Measurements from ENCODE around the gene SCNN1A.

SCNN1A gene

GRCh38 chr12:6391013-6391412 lies 15.7 kb upstream of the SCNN1A start:
- Histone ChIP-seq H3K9me3 (replicated peaks; ENCODE audit: insufficient read depth, low read length) (no peaks in the 10 kb centered on the region), H3K9ac (ENCODE audit: low read length) (no peak overlapping the region), H3K4me1 (ENCODE audit: low read length) (no peaks in the 10 kb centered on the region), H3K4me3 (ENCODE audit: low read length) (no peak overlapping the region), H3K4me2 (ENCODE audit: low read depth, low read length) (no peak overlapping the region), H2AFZ (ENCODE audit: low read length) (no peak overlapping the region), H3K27ac (ENCODE audit: low read length) (no peak overlapping the region), H3K36me3 (replicated peaks; ENCODE audit: insufficient read depth, low read length) (no peaks in the 10 kb centered on the region), H3F3A (ENCODE audit: insufficient read depth, low read length) (no peaks in the 10 kb centered on the region), H4K20me1 (ENCODE audit: insufficient read depth, low read length) (no peaks in the 10 kb centered on the region), H3K9me2 (replicated peaks; ENCODE audit: insufficient read depth, low read length) (no peaks in the 10 kb centered on the region), H3K27me3 (replicated peaks; ENCODE audit: insufficient read depth, low read length) (no peaks in the 10 kb centered on the region), H3K79me2 (ENCODE audit: low read length) (no peaks in the 10 kb centered on the region)
- TF ChIP-seq EZH2phosphoT487 (IDR thresholded peaks at IDR 0.05; ENCODE audit: low read length) (no peak), CTCF (IDR thresholded peaks at IDR 0.05; ENCODE audit: low read length) (no peak), EZH2 (optimal IDR thresholded peaks at IDR 0.05; ENCODE audit: low read depth, low read length) (no peak)
- no peak for DNase-seq

DNA sequence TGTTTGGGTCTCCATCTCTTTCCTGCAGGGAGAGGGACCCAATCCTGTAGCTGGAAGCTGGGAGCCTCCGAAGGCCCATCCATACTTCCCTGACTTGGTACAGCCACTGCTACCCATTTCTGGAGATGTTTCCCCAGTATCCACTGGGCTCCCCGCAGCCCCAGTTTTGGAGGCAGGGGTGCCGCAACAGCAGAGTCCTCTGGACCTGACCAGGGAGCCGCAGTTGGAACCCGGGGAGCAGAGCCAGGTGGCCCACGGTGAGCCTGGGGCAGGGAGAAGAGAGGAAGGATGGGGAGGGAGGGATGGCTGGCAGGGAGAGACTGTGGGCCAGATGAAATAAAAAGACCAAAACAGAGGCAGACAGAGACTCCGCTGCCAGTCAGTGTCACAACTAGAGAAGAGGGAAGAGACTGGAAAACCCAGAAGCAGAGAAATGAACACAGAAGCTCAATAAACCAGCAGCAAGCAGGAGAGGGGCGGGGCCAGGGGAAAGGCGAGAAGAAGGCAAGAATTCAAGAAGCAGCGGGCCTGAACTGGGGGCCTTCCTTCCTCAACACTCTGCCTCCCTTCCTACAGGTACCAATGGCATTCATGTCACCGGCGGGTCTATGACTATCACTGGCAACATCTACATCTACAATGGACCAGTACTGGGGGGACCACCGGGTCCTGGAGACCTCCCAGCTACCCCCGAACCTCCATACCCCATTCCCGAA lies 14.9 kb upstream of the SCNN1A start:
- H3K36me3 ChIP-seq (replicated peaks; ENCODE audit: insufficient read depth, low read length) = no peaks in the 10 kb centered on the region
- no peak overlapping the region for H2AFZ ChIP-seq (ENCODE audit: low read length)
- no peak overlapping the region for H3K4me3 ChIP-seq (ENCODE audit: low read length)
- H3K79me2 ChIP-seq (ENCODE audit: low read length) = no peaks in the 10 kb centered on the region
- H4K20me1 ChIP-seq (ENCODE audit: insufficient read depth, low read length) = no peaks in the 10 kb centered on the region
- no peak overlapping the region for H3K4me2 ChIP-seq (ENCODE audit: low read depth, low read length)
- H3F3A ChIP-seq (ENCODE audit: insufficient read depth, low read length) = no peaks in the 10 kb centered on the region
- TF ChIP-seq EZH2phosphoT487 (IDR thresholded peaks at IDR 0.05; ENCODE audit: low read length) (no peak), CTCF (IDR thresholded peaks at IDR 0.05; ENCODE audit: low read length) (no peak), EZH2 (optimal IDR thresholded peaks at IDR 0.05; ENCODE audit: low read depth, low read length) (no peak)
- no peaks in the 10 kb centered on the region for H3K4me1 ChIP-seq (ENCODE audit: low read length)
- no peak overlapping the region for H3K9ac ChIP-seq (ENCODE audit: low read length)
- no peaks in the 10 kb centered on the region for H3K27me3 ChIP-seq (replicated peaks; ENCODE audit: insufficient read depth, low read length)
- H3K9me2 ChIP-seq (replicated peaks; ENCODE audit: insufficient read depth, low read length) = no peaks in the 10 kb centered on the region
- H3K27ac ChIP-seq (ENCODE audit: low read length) = no peak overlapping the region
- DNase-seq = no peak
- no peaks in the 10 kb centered on the region for H3K9me3 ChIP-seq (replicated peaks; ENCODE audit: insufficient read depth, low read length)

- no peak overlapping the region for H2AFZ ChIP-seq (ENCODE audit: low read length)
- H3F3A ChIP-seq (ENCODE audit: insufficient read depth, low read length) = no peaks in the 10 kb centered on the region
- no peaks in the 10 kb centered on the region for H3K9me3 ChIP-seq (replicated peaks; ENCODE audit: insufficient read depth, low read length)
- H3K36me3 ChIP-seq (replicated peaks; ENCODE audit: insufficient read depth, low read length) = no peaks in the 10 kb centered on the region
- no peaks in the 10 kb centered on the region for H3K9me2 ChIP-seq (replicated peaks; ENCODE audit: insufficient read depth, low read length)
- no peaks in the 10 kb centered on the region for H3K4me1 ChIP-seq (ENCODE audit: low read length)
- no peak for DNase-seq
- TF ChIP-seq EZH2phosphoT487 (IDR thresholded peaks at IDR 0.05; ENCODE audit: low read length) (no peak), EZH2 (optimal IDR thresholded peaks at IDR 0.05; ENCODE audit: low read depth, low read length) (no peak), CTCF (IDR thresholded peaks at IDR 0.05; ENCODE audit: low read length) (no peak)
- peaks cover 9% of the 10 kb centered on the region for H3K27me3 ChIP-seq (replicated peaks; ENCODE audit: insufficient read depth, low read length)
- no peaks in the 10 kb centered on the region for H3K79me2 ChIP-seq (ENCODE audit: low read length)
- no peaks in the 10 kb centered on the region for H4K20me1 ChIP-seq (ENCODE audit: insufficient read depth, low read length)
- H3K27ac ChIP-seq (ENCODE audit: low read length) = no peak overlapping the region
- H3K4me3 ChIP-seq (ENCODE audit: low read length) = no peak overlapping the region
- H3K9ac ChIP-seq (ENCODE audit: low read length) = no peak overlapping the region
- H3K4me2 ChIP-seq (ENCODE audit: low read depth, low read length) = no peak overlapping the region
These were observed 12.2 kb upstream of the SCNN1A start for GRCh38 chr12:6387541-6387940.

Data from MM.1S (cell line).